OCI-M1 (cell line): ENCODE measurements around the gene PLA2G6.
"Not testable (repeated sequence)": the region's sequence is repeated elsewhere in the genome, so short reads cannot be mapped to it uniquely, and the experiment has no call there.

Experiments
- DNase-seq: peaks from one replicate; lab custom pipeline; 2025; lab: John Stamatoyannopoulos, UW

Gene PLA2G6

GRCh38 chr22:38081941-38082828, 99.4 kb downstream of the PLA2G6 start:
- DNase-seq: no peak

DNA sequence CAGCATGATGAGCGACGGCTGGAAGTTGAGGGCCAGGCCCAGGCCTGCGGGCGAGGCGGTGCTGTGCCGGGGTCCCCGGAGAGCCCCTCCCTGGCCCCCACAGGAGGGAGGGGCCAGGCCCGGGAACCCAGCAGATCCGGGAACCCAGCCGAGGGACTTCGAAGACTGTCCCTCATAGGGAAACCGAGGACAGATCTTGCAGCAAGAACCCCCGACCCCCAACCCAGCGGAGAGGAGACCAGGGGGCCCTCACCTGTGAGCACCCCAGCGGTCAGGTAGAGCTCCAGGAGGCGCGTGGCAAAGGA, 100.0 kb downstream of the PLA2G6 start:
- no peak for DNase-seq

GRCh38 chr22:38080850-38081635, 100.6 kb downstream of the PLA2G6 start:
- DNase-seq: no peak

GRCh38 chr22:38080474-38080849, 101.2 kb downstream of the PLA2G6 start:
- DNase-seq: no peak

- no peak for DNase-seq
These were observed 101.8 kb downstream of the PLA2G6 start for GRCh38 chr22:38079804-38080203.

GRCh38 chr22:38079208-38079607, 102.4 kb downstream of the PLA2G6 start:
- not testable (repeated sequence) for DNase-seq

- no peak for DNase-seq
These were observed 103.4 kb downstream of the PLA2G6 start for GRCh38 chr22:38078046-38078840.

- no peak for DNase-seq
These were observed 104.0 kb downstream of the PLA2G6 start for GRCh38 chr22:38077595-38077994.

DNA sequence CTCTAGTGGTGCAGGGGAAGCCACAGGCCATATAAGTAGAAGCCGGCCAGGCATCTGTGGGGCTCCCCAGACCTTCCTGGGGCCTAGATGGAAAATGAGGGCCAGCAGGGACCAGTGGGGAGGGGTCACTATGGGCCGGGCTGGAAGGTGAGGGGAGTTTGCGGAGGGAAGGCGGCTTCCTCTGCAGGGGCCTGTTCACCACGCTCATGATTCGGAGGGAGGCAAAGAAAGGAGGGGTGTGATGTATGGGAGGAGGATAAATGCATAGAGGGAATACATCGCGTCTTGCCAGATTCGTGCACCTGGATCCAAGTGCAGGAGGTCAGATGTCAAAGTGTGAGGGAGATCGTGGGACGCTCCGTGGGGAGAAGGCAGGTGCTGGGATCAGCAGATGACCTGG, 104.5 kb downstream of the PLA2G6 start:
- DNase-seq: no peak

- DNase-seq: no peak
These were observed 105.7 kb downstream of the PLA2G6 start for GRCh38 chr22:38075961-38076360.

DNA sequence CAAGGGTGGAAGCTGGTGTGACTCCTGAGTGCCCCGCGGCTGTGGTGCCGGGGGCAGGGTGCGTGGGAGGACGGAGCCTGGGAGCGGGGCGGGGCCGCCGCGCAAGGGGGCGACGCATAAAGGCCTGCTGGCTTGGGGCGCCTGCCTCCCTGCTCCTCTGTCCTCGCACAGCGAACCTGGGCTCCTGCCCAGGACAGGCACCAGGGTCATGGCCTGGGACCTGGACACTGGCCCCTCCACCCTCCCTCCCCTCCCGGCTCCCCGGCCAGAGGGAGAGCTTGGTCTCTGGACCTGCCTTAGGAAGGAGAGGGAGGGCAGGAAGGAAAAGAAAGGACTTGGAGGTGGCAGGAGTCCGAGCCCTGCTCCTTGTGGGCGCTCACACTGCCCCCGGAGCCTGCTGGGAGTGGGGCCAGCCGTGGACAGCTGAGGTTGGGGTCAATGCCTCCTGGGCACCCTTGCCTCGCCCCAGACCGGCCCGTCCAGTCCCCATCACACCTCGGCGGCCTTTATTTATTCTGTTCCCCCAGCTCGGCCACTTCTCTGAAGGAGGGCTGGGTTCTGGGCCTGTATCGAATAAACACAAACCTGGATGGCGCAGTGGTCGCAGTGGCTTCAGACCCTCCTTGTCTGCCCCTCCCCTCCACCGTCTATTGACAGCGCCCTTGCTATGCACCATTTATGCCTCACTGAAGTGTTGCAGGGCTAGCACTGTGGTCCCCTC, 106.4 kb downstream of the PLA2G6 start:
- no peak for DNase-seq

- no peak for DNase-seq
These were observed 107.2 kb downstream of the PLA2G6 start for GRCh38 chr22:38074181-38075104.

DNA sequence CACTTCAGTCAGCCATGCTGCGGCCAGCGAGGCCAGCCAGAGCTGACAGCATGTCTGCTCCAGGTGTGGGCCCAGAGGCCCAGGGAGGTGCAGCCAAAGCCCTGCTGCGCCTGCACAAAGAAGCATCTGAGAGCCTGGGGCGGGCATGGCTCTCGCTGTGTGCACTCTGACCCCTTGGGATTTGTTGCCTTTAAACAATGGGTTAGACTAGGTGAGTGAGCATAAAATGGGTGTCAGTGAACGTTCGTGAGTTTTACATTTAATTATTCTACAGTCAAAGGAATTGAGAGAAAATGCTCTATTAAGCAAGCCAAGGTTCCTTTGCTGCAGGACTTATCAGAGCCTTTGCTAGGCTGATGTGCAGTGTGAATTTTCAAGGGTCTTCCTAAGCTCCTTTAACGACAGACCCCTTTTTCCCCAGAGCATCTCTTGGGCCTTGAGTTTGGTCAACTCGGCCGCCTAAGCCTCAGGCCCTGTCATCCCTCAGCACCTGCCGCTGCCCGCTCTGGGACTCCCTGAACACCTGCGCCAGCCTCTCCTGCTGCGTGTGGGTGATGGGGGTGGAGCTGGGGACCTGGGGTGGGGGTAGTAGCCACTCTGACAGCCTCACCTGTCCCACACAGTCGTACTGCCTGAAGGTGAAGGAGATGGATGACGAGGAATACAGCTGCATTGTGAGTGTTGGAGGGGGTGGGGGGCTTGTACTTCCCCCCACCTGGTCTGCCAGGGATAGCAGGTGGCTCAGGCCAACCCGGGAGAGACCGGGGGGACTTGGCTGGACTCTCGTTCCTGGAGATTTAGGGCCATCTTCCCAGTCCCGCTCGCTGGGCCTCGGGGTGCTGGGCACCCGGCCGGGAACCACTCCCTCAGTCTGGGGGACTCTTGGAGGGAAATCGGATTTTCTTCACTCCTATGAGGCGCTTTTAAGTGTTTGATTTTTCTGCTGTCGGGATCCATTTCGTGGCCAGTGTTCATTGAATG, 108.2 kb downstream of the PLA2G6 start:
- DNase-seq: no peak

DNA sequence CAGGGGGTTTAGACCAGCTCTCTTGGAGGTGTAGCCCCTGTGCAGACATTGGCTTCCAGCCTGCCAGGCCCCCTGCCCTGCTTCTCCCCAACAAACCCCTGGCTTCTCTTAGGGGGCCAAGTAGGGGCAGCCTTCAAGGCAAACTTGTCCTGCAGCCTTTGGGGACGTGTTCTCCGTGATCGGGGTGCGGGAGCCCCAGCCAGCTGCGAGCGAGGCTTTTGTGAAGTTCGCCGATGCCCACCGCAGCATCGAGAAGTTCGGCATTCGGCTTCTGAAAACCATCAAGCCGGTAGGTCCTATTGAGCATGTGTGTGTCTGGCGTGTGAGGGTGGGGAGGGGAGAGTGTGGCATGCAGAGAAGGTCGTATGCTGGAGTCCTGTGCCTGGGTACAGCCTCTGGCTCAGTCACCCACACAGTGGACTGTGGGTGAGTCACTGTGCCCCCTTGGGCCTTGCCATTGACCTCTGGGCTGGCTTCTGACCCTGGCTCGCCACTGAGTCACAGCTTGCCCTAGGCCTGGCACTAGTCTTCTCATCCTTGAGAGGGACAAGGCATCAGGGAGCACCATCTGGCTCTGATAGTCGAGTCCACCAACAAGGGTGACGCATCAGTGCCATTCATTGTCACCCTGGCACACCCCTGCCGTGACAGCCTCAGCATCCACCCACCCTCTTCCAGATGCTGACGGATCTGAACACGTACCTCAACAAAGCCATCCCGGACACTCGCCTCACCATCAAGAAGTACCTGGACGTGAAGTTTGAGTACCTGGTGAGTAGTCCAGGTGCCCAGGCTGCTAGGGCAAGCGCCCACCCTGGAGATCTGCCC, 109.1 kb downstream of the PLA2G6 start:
- no peak for DNase-seq

DNA sequence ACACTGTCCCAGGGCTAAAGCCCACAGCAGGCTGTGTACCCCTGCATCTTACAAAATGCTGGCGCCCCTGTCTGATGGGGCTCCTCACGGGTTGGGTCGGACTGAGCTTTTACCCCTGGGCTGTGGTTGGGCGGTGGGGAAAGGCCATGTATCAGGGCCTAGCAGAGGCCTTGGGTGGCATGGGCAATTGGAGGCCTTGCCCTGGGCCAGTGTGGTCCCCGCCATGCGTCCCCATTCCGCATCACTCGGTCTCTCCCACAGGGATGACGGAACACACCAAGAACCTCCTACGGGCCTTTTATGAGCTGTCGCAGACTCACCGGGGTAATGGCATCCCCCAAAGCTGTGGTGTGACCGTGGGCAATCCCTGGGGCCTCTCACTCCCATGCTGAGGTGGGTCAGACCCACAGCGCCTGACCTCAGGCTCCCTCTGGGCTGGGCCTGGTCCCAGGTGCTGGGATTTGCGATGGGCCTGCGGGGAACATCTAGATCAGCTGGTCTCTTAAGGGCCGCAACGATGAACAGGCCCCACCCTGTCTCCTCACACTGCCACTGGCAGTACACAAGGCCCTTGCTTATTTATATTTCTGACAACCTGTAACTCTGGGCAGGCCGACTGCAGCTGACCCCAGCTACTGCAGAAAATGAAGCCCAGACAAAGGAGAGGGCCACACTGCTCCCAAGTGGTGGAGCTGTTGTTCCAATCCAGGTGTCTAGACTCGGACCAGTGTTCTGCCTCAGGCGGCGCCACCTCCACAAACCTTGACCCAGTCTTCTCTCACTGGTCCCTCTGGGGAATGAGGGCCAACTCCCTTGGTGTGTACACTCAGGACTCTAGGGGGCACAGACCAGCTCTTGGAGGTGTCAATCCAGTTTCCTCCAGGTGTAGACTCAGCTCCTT, 110.0 kb downstream of the PLA2G6 start:
- DNase-seq: no peak

- no peak for DNase-seq
These were observed 111.2 kb downstream of the PLA2G6 start for GRCh38 chr22:38070250-38070921.
